AG04450 (cell line): ENCODE results near the gene RPTOR. TPM values are rescaled to one million over a fixed set of nuclear protein-coding genes. Genes with fewer than 3 reads are reported as not detected.

Experiments used
- CTCF ChIA-PET: fragments of 300-600, 350-600 bp; formaldehyde crosslinking; extraction: SDS; loops from one replicate; lab custom pipeline; 2022; ENCODE audit warnings: antibody characterized with exemption, inconsistent platforms; lab: Charles Lee
- POLR2A ChIA-PET: fragments of 350-600 bp; formaldehyde crosslinking; extraction: SDS; loops from one replicate; lab custom pipeline; 2021; ENCODE audit warnings: antibody characterized with exemption, inconsistent platforms; lab: Yijun Ruan, JAX
- DNase-seq: peaks from one replicate; pipeline ENCODE4 v3.0.0-alpha.2; 2011; ENCODE audit warnings: low read depth, low spot score
- H3K27ac ChIP-seq: one replicate; pipeline ENCODE4 v1.5.1; 2012; ENCODE audit warnings: low read depth, low read length, control low read depth
- H3K27me3 ChIP-seq: one replicate; pipeline ENCODE4 v1.6.0; 2012; ENCODE audit warnings: low read length; ENCODE audit not compliant: control insufficient read depth, insufficient read depth
- H3K4me3 ChIP-seq: 2 replicates; pipeline ENCODE4 v1.5.1; 2011; ENCODE audit warnings: mild to moderate bottlenecking, low read depth, low read length, control low read depth
- H3K9me3 ChIP-seq: 2 replicates; pipeline ENCODE4 v1.5.1; 2012; ENCODE audit warnings: low read length; ENCODE audit not compliant: control insufficient read depth, insufficient read depth
- polyA plus RNA-seq: library from polyadenylated mRNA; depleted of rRNA; stranded (reverse); fragments of >200 nt; gene quantifications from 2 replicates; pipeline ENCODE4 v1.2.3, GENCODE V29; 2011
- TF ChIP-seq, protein P1 (sequence below): IDR thresholded peaks from 2 replicates; pipeline ENCODE4 v1.5.1; 2011; ENCODE audit warnings: low read depth, low read length, control low read depth, inconsistent platforms

The RPTOR gene
- polyA plus RNA-seq, 1 experiment, result 6.2 TPM

DNA sequence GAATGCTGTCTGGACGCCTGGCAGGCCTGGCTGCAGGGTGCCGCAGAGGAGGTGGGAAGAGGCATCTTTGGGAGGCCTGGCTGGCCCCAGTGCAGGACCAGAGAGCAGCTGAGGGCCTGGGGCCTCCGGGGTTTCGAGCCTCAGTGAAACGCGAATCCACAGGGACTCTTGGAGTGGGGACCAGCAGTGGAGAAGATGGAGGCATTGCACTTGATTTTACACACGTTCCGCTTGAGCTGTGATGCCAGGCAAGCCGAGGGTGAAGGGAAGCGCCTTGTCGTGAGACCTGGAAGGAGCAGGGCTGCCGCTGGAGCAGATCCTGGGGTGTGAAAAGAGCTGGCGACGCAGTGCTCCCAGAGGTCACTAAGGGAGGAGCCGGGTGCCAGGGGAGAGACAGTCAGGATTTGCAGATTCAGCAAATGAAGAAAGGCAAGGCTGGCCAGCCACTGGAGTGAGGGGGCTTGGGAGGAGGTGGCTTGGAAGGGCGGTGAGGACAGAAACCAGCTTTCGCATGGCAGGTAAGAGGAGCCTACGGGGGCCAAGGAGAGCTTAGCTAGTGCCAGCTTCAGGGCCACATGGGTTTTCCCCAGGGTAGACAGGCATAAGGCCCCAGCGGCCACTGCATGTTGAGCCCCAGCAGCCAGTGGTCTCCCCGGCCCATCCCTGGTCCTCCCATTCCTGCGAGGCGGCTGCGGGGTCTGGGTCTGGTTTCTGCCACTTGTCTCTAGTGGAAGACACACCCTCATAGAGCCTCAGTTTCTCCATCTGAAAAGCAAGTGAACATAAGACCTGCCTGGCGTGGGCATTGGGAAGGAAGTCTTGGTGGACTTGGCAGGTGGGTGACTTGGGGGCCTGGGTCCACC lies 271.8 kb downstream of the RPTOR start:
- ChIA-PET POLR2A (no interaction called here), CTCF (no interaction called here)
- H3K27ac ChIP-seq, result no peak overlapping the region
- DNase-seq, result no peak
- H3K9me3 ChIP-seq, result peaks cover 6% of the 10 kb centered on the region; the same call in 1 of the 2 replicates
- H3K4me3 ChIP-seq, result no peak overlapping the region
- TF ChIP-seq, protein P1, sequence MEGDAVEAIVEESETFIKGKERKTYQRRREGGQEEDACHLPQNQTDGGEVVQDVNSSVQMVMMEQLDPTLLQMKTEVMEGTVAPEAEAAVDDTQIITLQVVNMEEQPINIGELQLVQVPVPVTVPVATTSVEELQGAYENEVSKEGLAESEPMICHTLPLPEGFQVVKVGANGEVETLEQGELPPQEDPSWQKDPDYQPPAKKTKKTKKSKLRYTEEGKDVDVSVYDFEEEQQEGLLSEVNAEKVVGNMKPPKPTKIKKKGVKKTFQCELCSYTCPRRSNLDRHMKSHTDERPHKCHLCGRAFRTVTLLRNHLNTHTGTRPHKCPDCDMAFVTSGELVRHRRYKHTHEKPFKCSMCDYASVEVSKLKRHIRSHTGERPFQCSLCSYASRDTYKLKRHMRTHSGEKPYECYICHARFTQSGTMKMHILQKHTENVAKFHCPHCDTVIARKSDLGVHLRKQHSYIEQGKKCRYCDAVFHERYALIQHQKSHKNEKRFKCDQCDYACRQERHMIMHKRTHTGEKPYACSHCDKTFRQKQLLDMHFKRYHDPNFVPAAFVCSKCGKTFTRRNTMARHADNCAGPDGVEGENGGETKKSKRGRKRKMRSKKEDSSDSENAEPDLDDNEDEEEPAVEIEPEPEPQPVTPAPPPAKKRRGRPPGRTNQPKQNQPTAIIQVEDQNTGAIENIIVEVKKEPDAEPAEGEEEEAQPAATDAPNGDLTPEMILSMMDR, result no peak
- H3K27me3 ChIP-seq, result no peaks in the 10 kb centered on the region

DNA sequence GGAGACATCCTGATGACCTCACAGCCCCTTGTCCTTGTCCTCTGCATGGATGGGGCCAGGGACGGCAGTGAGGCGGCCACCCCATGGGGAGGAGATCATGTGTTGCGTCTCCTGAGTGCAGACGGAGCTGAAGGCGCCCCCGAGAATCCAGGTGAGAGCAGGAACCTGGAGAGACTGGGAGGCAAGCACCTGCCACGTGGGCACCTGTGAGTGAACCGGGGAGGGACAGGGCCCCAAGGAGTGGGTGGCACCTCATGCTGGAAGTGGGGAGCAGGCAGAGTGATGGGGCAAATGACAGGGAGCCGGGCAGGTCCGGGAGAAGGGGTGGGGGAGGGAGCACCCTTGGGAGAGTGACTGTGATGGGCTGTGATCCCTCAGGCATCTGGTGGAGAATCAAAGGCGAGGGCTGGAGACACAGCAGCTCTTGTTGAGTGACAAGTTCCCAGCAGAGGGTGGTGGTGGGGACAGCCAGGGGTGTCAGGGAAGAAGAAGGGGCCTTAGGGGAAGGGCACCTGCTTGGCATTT lies 272.7 kb downstream of the RPTOR start:
- ChIA-PET CTCF (no interaction called here), POLR2A (no interaction called here)
- Histone ChIP-seq H3K9me3 (peaks cover 6% of the 10 kb centered on the region; the same call in 1 of the 2 replicates), H3K27me3 (no peaks in the 10 kb centered on the region), H3K4me3 (no peak overlapping the region), H3K27ac (no peak overlapping the region)
- no peak for DNase-seq
- TF ChIP-seq, protein P1, result no peak

DNA sequence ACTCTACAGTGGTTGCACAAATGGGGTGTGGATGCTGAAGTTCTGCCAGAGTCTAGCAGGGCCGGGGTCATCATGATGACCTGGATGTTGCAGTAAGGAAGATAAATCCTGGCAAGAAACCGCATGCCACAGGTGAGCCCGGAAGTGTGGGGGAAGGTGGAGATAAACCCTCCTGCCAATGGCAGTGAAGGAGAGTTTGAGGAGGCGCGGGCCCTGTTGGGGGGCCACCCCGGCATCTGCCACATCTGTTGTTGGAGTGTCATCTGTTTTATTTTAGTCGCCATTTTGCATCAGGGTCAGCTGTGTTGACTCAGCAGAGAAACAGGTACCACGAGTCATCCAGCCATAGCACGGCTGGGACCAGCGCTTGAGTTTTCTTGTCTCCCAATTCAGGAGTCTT lies 273.2 kb downstream of the RPTOR start:
- Histone ChIP-seq H3K9me3 (peaks cover 6% of the 10 kb centered on the region; the same call in 1 of the 2 replicates), H3K4me3 (no peak overlapping the region), H3K27me3 (no peaks in the 10 kb centered on the region), H3K27ac (no peak overlapping the region)
- ChIA-PET POLR2A (no interaction called here), CTCF (no interaction called here)
- TF ChIP-seq, protein P1, result no peak
- DNase-seq, result no peak

DNA sequence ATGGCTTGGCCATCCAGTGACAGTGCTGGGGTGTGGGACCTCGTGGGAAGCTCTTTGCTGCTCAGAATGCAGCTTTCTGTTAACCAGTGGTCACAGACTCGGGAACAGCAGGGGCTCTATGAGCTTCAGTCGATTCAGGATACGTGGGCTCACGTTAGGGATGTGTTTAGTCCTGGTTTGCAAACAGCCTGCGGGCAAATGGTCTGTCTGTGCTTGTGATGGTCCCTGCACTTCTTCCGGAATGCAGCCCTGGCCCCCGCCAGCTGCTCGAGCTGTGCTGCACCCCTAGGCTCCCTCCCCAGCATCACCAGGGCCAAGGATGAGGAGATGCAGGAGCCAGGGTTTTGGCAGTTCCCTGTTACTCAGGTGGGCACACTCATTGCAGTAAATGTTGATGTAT lies 274.2 kb downstream of the RPTOR start:
- Histone ChIP-seq H3K4me3 (no peak overlapping the region), H3K27me3 (no peaks in the 10 kb centered on the region), H3K27ac (no peak overlapping the region), H3K9me3 (peaks cover 6% of the 10 kb centered on the region; the same call in 1 of the 2 replicates)
- TF ChIP-seq, protein P1, result no peak
- CTCF ChIA-PET, result no interaction called here
- DNase-seq, result no peak
- POLR2A ChIA-PET, result no interaction called here

DNA sequence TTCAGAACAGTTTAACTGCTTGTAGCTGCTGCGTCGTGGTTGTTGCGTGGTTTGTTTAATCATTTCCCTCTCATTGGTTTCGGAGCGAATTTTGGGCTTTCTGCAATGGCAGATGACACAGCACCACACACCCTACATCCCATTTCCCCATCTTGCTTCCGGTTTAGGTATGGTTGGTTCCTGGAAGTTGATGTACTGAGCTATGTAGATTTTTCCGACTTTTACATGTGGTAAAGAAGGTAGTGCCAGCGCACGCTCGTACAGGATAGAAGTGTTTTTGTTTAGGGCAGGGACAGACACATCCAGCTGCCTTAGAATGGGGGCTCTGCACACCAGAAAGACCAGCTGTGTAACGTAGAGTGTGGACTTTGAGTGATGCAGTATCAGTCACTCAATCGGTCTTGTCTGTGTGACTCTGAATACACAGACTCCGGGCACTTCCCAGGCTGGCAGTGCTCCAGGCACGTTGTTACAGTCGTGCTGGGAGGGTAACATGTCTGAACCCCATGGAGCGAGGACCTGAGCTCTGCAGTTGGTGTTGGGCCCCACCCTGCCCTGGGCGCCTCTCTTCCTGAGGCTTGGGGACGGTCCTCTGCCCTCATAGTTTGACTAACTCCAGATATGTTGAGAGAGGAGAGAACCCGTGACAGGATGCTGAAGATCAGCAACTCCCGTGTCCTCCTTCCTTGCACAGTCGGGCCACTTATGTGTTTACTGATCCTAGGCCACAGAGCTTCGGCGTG lies 275.0 kb downstream of the RPTOR start:
- TF ChIP-seq, protein P1, result no peak
- H3K27ac ChIP-seq, result no peak overlapping the region
- POLR2A ChIA-PET, result interaction anchor here (1.1 kb wide), 1 partner anchor 365 kb away, joined by 3 read pairs; no protein-coding TSS in a partner anchor
- H3K9me3 ChIP-seq, result peaks cover 6% of the 10 kb centered on the region; the same call in 1 of the 2 replicates
- DNase-seq, result no peak
- no peaks in the 10 kb centered on the region for H3K27me3 ChIP-seq
- H3K4me3 ChIP-seq, result no peak overlapping the region
- CTCF ChIA-PET, result no interaction called here
